OCI-LY7 (cell line): ENCODE results near the gene CIZ1. TPM values are rescaled to one million over a fixed set of nuclear protein-coding genes. Genes with fewer than 3 reads are reported as not detected.

ENCODE experiments used
- BruUV-seq: library from RNA; stranded (reverse); fragments of 400-500 nt; replicated peaks from 2 replicates; lab custom pipeline; 2021; lab: Mats Ljungman, UMichigan
- CTCF ChIA-PET: fragments of 300-600 bp; sonication (Branson Sonifier 250); formaldehyde crosslinking; loops from one replicate; lab custom pipeline; 2022; ENCODE audit warnings: antibody characterized with exemption; ENCODE audit not compliant: unreplicated experiment; lab: Charles Lee
- POLR2A ChIA-PET: fragments of 300-600 bp; sonication (Branson Sonifier 250); formaldehyde crosslinking; loops from one replicate; lab custom pipeline; 2022; ENCODE audit warnings: antibody characterized with exemption; lab: Charles Lee
- DNase-seq: peaks from one replicate; pipeline ENCODE4 v3.0.0-alpha.2; 2015; ENCODE audit warnings: low spot score
- H2AFZ ChIP-seq: fragments of 200-600 bp; sonication (generic), shearing (Covaris generic); 2 replicates; pipeline ENCODE4 v1.6.1; 2014; ENCODE audit warnings: mild to moderate bottlenecking, antibody characterized with exemption, low read length, moderate library complexity
- H3K27ac ChIP-seq: fragments of 200-600 bp; sonication (generic); 2 replicates; pipeline ENCODE4 v1.5.1; 2014; ENCODE audit warnings: mixed run types, low read depth, mild to moderate bottlenecking, moderate library complexity, low read length, inconsistent platforms; ENCODE audit not compliant: poor library complexity, severe bottlenecking
- H3K36me3 ChIP-seq: fragments of 200-600 bp; sonication (generic); 2 replicates; pipeline ENCODE4 v1.6.1; 2014; ENCODE audit warnings: mild to moderate bottlenecking, antibody characterized with exemption, low read length, moderate library complexity, mixed read lengths; ENCODE audit not compliant: insufficient read depth
- H3K4me1 ChIP-seq: fragments of 200-600 bp; sonication (generic); 2 replicates; pipeline ENCODE4 v1.5.1; 2014; ENCODE audit warnings: mild to moderate bottlenecking, low read length; ENCODE audit not compliant: insufficient read depth, poor library complexity, severe bottlenecking
- H3K4me2 ChIP-seq: fragments of 200-600 bp; sonication (generic); 2 replicates; pipeline ENCODE4 v1.6.1; 2014; ENCODE audit warnings: mild to moderate bottlenecking, low read length
- H3K4me3 ChIP-seq: fragments of 200-600 bp; sonication (generic); 2 replicates; pipeline ENCODE4 v1.5.1; 2014; ENCODE audit warnings: mild to moderate bottlenecking, low read depth, low read length; ENCODE audit not compliant: poor library complexity, severe bottlenecking
- H3K79me2 ChIP-seq: fragments of 200-600 bp; sonication (generic); 2 replicates; pipeline ENCODE4 v1.6.1; 2016; ENCODE audit warnings: low read depth, mild to moderate bottlenecking, low read length, moderate library complexity, mixed read lengths; ENCODE audit not compliant: insufficient read depth
- H3K9me2 ChIP-seq: fragments of 200-600 bp; sonication (generic); 2 replicates; pipeline ENCODE4 v1.6.1; 2016; ENCODE audit warnings: mild to moderate bottlenecking, low read length, mixed read lengths; ENCODE audit not compliant: insufficient read depth
- H3K9me3 ChIP-seq: fragments of 200-600 bp; sonication (generic); 2 replicates; pipeline ENCODE4 v1.6.1; 2014; ENCODE audit warnings: mild to moderate bottlenecking, mixed run types, low read length, mixed read lengths
- H4K20me1 ChIP-seq: fragments of 200-600 bp; sonication (generic); 2 replicates; pipeline ENCODE4 v1.6.1; 2014; ENCODE audit warnings: mild to moderate bottlenecking, antibody characterized with exemption, low read length, moderate library complexity, mixed read lengths; ENCODE audit not compliant: insufficient read depth
- CTCF ChIP-seq: fragments of 200-600 bp; sonication (generic); conservative IDR thresholded peaks from 2 replicates; pipeline ENCODE4 v1.5.1; 2014; ENCODE audit warnings: mild to moderate bottlenecking, antibody characterized with exemption, low read length, moderate library complexity, mixed read lengths
- EZH2phosphoT487 ChIP-seq: fragments of 200-600 bp; sonication (generic); IDR thresholded peaks from 2 replicates; pipeline ENCODE4 v1.6.1; 2018; ENCODE audit warnings: low read depth, borderline replicate concordance, mild to moderate bottlenecking, mixed run types, antibody characterized with exemption, low read length, moderate library complexity, mixed read lengths
- intact Hi-C: fragments of 100-400 bp; cut with micrococcal nuclease; formaldehyde crosslinking; loops from one replicate; pipeline ENCODE4 v1.10.0; 2022; ENCODE audit not compliant: unreplicated experiment
- total RNA-seq, 2 experiments: library from RNA; depleted of rRNA in 1 of 2; stranded (reverse); fragments of >200 nt in 1 of 2; shearing (Covaris generic) in 1 of 2; gene quantifications; 2 replicates each; pipeline ENCODE4 v1.2.3, GENCODE V29; 2014 to 2022

The CIZ1 gene
- total RNA-seq, 2 experiments from 2014 or later, result 45.4 to 121 TPM

GRCh38 chr9:128188209-128188608 lies 3.2 kb downstream of the CIZ1 start:
- Histone ChIP-seq H3K27ac (no peak overlapping the region), H3K79me2 (no peaks in the 10 kb centered on the region), H3K9me3 (no peaks in the 10 kb centered on the region), H3K4me2 (no peak overlapping the region), H3K36me3 (peaks cover 44% of the 10 kb centered on the region), H3K4me3 (no peak overlapping the region), H3K9me2 (no peaks in the 10 kb centered on the region), H2AFZ (no peak overlapping the region), H3K4me1 (peaks cover 21% of the 10 kb centered on the region), H4K20me1 (no peaks in the 10 kb centered on the region)
- no peak for DNase-seq
- intact Hi-C loops, result no loop called here
- ChIA-PET POLR2A (interaction anchor here (0.6 to 0.8 kb wide), 2 partner anchors 50 to 630 kb away, joined by 3 read pairs; partner anchors contain the start of gene ENDOG), CTCF (no interaction called here)
- TF ChIP-seq EZH2phosphoT487, result no peak
- TF ChIP-seq CTCF, result no peak
- BruUV-seq, result no TSS peak

- Histone ChIP-seq H3K79me2 (no peaks in the 10 kb centered on the region), H2AFZ (no peak overlapping the region), H3K4me3 (no peak overlapping the region), H3K9me2 (no peaks in the 10 kb centered on the region), H3K27ac (no peak overlapping the region), H3K4me2 (no peak overlapping the region), H3K9me3 (no peaks in the 10 kb centered on the region), H4K20me1 (no peaks in the 10 kb centered on the region), H3K4me1 (peaks cover 21% of the 10 kb centered on the region), H3K36me3 (peaks cover 52% of the 10 kb centered on the region)
- no TSS peak for BruUV-seq
- DNase-seq, result no peak
- intact Hi-C loops, result no loop called here
- ChIA-PET CTCF (interaction anchor here (0.5 kb wide), 1 partner anchor 18 kb away, joined by 3 read pairs; no protein-coding TSS in a partner anchor), POLR2A (interaction anchor here (0.7 to 1.1 kb wide), 2 partner anchors 9 to 159 kb away, joined by 3 to 4 read pairs; no protein-coding TSS in a partner anchor)
- no peak for TF ChIP-seq CTCF
Measured at GRCh38 chr9:128187361-128187760, 4.0 kb downstream of the CIZ1 start.

GRCh38 chr9:128185979-128186965 lies 5.1 kb downstream of the CIZ1 start:
- no peaks in the 10 kb centered on the region for H3K79me2 ChIP-seq
- no peak overlapping the region for H2AFZ ChIP-seq
- no peak overlapping the region for H3K4me3 ChIP-seq
- H3K4me1 ChIP-seq, result peaks cover 15% of the 10 kb centered on the region
- TF ChIP-seq CTCF, result no peak
- no peak for TF ChIP-seq EZH2phosphoT487
- no peak for DNase-seq
- no peaks in the 10 kb centered on the region for H4K20me1 ChIP-seq
- intact Hi-C loops, result no loop called here
- no peaks in the 10 kb centered on the region for H3K9me3 ChIP-seq
- POLR2A ChIA-PET, result interaction anchor here (0.6 to 1.1 kb wide), 2 partner anchors 10 to 733 kb away, joined by 3 to 4 read pairs; no protein-coding TSS in a partner anchor
- CTCF ChIA-PET, result interaction anchor here (0.6 kb wide), 1 partner anchor 234 kb away, joined by 8 read pairs; no protein-coding TSS in a partner anchor
- BruUV-seq, result no TSS peak
- no peak overlapping the region for H3K27ac ChIP-seq
- peaks cover 55% of the 10 kb centered on the region for H3K36me3 ChIP-seq
- no peaks in the 10 kb centered on the region for H3K9me2 ChIP-seq
- H3K4me2 ChIP-seq, result no peak overlapping the region
